Pulmonary artery endothelial cell (primary cell): Measurements from ENCODE around the gene PVR. TPM values are rescaled to one million over a fixed set of nuclear protein-coding genes. Genes with fewer than 3 reads are reported as not detected.
A peak's percentile ranks its signal among the peaks of the same experiment; 100 is the strongest.
"Not testable (repeated sequence)": the region's sequence is repeated elsewhere in the genome, so short reads cannot be mapped to it uniquely, and the experiment has no call there.

Experiments
- DNase-seq: peaks from one replicate; pipeline ENCODE4 v3.0.0-alpha.2; 2011; ENCODE audit warnings: low read depth, low spot score
- total RNA-seq: library from RNA; depleted of rRNA; stranded (reverse); fragments of >200 nt; gene quantifications from 2 replicates; pipeline ENCODE4 v1.2.3, GENCODE V29; 2014

Gene PVR
- 187 and 206 TPM in 2 replicates for total RNA-seq

GRCh38 chr19:44643605-44644401, at the start of gene PVR:
Gene PVR (plus strand): TSS chr19:44643910. CDS start chr19:44644097, 187 bp downstream.
- DNase-seq, result peak; percentile 39

DNA sequence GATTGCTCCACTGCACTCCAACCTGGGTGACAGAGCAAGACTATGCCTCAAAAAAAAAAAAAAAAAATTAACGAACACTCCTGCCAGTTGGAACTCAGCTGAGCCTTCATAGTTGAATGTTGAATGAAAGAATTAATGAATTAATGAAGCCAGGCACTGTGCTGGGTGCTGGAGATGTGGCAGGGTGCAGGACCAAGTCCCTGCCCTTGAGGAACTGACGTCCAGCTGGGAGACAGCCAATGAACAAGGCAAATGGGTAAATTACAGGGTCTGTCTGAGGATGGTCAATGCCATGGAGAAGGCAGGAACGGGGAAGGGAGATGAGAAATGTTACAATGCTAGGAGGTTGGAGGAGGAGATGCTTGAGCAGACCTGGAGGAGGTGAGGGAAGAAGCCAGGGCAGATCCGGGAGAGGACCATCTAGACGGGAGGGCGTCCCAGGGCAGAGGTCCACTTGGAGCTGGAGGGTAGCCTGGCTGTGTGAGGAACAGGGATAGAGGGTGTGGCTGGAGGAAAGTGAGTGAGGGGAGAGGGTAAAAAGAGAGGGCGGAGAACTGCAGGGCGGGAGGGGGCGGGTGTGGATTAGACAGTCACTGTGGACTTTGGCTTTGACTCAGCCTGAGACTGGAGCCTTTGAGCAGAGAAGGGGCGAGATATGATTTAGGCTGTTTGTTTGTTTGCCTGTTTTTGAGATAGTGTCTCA, 47.1 kb upstream of the PVR start:
- no peak for DNase-seq

DNA sequence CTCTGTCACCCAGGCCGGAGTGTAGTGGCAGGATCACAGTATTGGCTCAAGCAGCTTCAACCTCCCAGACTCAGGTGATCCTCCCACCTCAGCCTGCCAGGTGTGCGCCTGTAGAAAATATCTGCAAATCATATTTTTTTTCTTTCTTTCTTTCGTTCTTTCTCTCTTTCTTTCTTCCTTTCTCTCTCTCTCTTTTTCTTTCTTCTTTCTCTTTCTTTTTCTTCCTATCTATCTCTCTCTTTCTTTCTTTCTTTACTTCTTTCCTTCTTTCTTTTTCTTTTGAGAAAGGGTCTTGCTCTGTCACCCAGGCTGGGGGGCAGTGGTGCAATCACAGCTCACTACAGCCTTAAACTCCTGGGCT, 46.6 kb upstream of the PVR start:
- DNase-seq, result no peak

GRCh38 chr19:44598355-44598754, 45.4 kb upstream of the PVR start:
- no peak for DNase-seq

DNA sequence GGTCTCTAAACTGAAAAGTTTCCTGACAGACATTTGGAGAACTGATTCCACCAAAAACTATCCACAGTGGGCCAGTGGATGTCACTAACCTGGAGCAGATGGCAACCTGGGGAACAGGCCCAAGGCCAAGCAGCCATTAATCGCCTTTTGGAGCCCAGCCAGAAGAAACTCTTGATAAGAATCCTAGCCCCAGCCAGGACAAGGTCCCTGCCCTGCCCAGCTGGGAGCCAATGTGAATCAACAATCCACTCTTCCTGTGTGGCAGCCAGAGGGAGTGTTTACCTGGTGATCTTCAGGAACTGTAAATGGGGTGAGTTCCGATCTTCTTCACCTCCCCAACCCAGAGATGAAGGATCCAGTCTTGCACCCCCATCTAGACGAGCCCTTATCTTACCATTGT, 44.8 kb upstream of the PVR start:
- no peak for DNase-seq

- DNase-seq, result no peak
Measured at GRCh38 chr19:44600466-44600865, 43.2 kb upstream of the PVR start.

GRCh38 chr19:44602081-44602480, 41.6 kb upstream of the PVR start:
- no peak for DNase-seq

DNA sequence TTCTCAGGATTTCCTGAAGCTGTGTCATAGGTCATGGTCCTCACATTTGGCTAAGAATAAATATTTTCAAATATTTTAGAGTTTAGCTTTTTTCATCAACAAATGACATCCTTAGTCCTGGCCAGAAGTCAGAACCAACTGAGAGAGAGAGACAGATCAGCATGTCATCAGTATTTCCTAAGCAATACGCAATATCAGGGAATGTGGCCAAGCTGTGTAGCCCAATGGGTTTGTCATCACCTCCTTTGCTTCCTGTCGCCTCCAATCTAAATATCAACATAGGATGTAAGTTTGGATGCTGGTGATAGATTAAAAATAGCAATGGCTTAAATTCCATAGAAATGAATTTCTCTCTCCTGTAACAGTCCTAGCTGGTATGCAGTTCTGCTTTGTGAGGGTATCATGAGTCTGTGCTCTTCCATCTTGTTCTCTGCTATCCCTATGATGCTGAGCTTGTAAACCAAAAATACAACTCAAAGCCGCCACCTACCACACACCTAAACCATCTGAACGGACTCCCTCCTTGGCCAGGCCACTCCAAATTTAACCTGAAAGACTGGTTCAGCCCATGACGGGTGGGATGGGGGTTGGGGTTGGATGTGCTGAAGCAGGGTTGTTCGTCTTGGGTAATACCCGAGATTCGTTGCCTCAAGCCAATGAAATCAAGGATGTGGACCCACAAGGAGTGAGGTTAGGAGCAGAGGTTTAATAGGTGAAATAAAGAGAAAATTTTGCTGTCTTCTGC, 40.3 kb upstream of the PVR start:
- DNase-seq, result peak; percentile 98

- DNase-seq, result no peak
Measured at GRCh38 chr19:44604241-44604640, 39.5 kb upstream of the PVR start.

GRCh38 chr19:44605547-44605946, 38.2 kb upstream of the PVR start:
- DNase-seq, result no peak

- DNase-seq, result peak; percentile 95
Measured at GRCh38 chr19:44607049-44607448, 36.7 kb upstream of the PVR start.

GRCh38 chr19:44607917-44608316, 35.8 kb upstream of the PVR start:
- no peak for DNase-seq

GRCh38 chr19:44608391-44608821, 35.3 kb upstream of the PVR start:
- DNase-seq, result peak; percentile 30

DNA sequence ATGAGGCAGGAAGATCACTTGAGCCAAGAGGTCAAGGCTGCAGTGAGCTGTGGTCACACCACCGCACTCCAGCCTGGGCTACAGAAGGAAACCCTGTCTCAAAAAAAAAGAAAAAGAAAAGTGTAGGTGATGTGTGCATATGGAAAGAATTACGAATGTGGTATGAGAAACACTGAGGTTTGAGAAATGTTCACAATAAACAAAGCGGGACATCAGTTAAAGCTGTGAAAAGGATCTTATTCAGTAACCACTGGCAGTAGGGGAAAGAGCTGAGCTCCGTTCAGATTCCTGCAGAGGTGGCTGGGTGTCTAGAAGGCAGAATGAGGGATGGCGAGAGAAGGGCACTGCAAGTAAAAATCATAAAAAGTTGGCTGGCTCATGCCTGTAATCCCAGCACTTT, 34.5 kb upstream of the PVR start:
- no peak for DNase-seq

- not testable (repeated sequence) for DNase-seq
Measured at GRCh38 chr19:44610497-44610896, 33.2 kb upstream of the PVR start.

DNA sequence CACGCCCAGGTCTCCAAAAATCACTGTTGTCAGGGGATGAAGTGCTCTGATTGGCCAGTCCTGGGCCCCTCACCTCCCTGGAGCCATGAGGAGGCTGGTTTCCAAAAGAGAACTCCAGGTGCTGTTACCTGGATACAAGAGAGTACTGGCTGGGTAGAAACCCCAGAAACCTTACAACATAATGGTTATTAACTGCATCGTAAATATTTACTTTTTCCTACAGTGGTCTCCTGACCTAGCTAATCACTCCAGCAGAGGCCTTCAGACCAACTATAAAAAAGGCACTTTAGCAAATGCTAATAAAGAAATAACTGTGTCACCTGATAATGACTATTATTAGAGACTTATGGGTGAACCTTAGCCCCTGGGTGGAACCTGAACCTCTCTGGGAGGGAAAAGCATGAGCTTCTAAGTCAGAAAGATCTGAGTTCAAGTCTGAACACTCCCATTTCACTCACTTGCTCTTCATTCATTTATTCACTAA, 31.9 kb upstream of the PVR start:
- no peak for DNase-seq

DNA sequence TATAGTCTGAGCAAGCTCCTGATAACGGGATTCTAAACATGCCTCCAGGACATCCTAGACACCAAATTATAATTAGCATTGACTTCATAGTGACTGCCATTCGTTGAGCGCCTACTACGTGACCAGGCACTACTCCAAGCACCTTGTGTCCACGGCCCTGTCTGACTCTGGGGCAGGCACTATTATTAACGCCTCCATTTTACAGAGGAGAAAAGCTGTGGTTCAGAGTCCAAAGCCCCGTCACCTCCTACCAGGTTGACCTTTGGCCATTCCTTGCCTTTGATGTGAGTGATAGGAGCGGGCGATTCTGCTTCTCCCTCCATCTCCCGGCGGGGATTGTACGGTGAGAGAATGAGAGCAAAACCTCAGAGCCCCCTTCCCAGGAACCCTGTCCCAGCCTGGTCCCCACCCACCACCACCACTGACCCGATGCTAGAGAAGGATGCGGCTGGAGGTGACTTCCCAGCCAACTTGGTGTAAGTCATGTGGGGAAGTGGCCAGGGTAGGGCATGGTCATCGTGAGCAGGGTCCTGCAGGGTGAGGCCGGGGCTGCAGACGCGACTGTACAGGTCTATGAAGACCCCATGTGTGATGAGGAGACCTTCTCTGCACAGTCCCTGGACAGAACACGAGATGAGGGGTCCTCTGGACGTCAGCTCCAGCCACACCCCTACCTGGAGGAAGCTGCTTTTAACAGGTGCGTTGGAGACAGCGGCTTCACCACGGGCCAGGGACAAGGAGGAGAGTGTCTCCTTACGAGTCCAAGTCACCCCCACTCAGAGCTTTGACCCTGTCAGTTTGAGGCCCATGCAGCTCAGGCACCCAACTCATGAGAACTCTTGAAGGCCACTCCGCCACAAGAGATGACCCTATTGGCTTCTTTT, 30.2 kb upstream of the PVR start, which contains the start of gene IGSF23:
Gene IGSF23, plus strand, starts transcription at position 269 of the 884 bp plus-strand sequence. Its CDS starts 83 bp downstream, at position 352.
- DNase-seq, result no peak

- no peak for DNase-seq
Measured at GRCh38 chr19:44614313-44614712, 29.4 kb upstream of the PVR start.

DNA sequence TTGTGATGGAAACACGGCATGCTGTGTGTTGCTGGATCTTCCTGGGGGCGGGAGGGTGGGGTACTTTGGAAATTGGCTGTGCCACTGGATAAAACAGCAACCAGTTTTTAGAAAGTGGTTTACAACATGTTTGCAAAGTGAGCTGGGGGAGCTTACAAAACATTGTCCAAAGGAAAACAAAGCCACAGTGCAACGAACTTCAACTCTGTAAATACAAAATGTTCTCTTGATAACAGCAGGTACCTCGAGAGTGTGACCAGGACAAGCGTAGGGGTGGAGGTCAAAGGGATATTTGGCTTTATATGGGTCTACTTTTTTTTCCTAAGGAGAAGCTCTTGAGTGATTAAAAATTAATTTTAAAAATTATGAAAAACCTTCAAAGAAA, 27.9 kb upstream of the PVR start:
- no peak for DNase-seq

DNA sequence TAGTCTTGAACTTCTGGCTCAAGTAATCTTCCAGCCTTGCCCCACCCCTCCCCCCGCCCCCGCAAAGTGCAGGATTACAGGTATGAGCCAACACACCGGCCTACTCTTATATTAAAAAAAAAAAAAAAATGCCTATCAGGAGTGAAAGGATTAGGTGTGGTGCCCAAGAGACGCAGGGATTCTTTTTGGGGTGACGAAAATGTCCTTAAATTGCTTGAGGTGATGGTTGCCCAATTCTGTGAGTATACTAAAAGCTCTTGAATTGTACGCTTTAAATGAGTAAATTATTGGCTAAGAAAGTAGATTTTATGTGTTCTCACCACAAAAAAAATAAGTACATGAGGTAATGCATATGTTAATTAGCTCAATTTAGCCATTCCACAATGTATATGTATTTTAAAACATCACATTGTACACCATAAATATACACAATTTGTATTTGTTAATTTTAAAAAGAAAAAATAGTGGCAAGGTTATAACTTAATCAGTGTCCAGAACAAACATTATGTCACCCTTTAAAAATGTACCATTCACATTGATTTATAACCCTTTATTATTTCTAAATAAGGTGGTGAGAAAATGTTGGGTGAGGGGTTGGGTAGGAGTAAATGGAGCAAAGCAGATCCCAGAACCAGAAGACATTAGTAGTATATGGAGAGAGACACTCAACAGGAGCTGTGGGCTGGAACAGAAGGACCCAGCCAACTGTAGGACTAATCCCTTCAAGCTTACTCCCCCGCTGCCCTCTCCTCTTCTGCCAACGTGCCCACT, 26.4 kb upstream of the PVR start:
- DNase-seq, result no peak
